ENCODE results near the gene OTUD4. TPM values are rescaled to one million over a fixed set of nuclear protein-coding genes. Genes with fewer than 3 reads are reported as not detected.
"Not testable (repeated sequence)": the region's sequence is repeated elsewhere in the genome, so short reads cannot be mapped to it uniquely, and the experiment has no call there.

OTUD4 gene
- total RNA-seq, 1 donor from 2014 or later: 38.9 TPM

DNA sequence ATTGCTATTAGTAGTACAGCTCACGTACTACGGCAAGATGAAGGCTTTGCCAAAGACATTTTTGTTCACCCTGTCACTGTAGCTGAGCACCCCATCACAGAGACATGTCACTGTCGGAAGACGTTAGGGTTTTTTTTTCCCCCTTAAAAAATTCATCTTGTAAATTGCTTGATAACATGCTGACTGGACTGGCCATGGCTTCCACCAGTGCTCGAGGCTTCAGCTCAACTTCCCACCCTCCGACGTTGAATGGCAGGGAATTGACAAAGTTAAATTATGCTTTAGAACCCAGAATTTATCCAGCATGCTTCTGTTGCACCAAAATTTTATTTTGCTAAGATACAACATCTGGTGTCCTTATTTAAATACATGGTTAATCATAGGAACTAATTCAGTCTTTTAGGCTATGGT, 707 bp upstream of the OTUD4 start:
- DNase-seq (ENCODE audit: extremely low read depth, low read depth, low spot score): no peak

DNA sequence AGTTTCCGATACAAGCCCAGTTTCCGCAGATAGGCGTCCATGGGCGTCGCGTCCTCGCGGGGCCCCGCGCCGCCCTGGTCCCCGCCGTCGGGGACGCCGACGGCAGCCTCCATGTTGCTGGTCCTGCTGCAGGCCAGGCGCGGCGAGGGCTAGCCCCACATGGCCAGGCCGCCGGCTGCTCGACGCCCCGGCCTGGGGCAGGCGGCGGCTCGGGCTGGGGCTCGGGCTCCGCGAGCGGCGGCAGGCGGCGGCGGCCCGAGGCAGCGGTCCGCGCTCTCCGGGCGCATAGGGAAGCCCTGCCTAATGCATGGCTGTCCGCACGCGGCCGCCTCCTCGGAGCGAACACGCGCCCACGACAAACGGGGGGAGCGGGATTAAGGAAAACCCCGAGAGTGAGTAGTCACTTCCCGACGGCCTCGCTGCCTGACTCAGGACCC, 510 bp downstream of the OTUD4 start:
- DNase-seq (ENCODE audit: extremely low read depth, low read depth, low spot score): not testable (repeated sequence)

DNA sequence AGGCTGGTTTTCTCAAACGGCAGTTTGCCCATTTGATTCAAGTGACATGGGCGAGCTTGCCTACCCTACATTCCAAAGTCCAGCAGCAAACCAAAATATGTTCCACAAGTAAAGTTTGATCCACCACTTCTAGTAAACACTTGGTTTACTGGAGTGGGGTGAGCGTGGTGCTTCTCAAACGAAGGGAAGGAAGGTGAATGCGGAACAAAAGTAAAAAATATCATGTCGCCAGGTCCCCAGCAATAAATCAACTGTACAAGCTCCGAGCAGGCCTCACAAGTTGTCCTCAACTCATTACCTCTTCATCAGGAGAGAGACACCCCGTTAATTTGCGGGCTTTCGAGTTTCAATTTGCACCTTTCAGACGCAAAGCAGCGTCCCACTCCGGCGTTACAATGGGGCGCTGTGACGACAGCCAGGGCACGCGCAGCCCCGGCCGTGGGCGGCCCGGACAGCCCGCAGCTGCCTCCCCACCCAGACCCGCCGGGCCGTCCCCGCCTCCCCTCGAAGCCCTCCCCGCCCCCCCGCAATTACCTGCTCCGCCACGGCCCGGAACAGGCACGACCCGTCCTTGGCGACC, 1.0 kb downstream of the OTUD4 start:
- DNase-seq (ENCODE audit: extremely low read depth, low read depth, low spot score): no peak

DNA sequence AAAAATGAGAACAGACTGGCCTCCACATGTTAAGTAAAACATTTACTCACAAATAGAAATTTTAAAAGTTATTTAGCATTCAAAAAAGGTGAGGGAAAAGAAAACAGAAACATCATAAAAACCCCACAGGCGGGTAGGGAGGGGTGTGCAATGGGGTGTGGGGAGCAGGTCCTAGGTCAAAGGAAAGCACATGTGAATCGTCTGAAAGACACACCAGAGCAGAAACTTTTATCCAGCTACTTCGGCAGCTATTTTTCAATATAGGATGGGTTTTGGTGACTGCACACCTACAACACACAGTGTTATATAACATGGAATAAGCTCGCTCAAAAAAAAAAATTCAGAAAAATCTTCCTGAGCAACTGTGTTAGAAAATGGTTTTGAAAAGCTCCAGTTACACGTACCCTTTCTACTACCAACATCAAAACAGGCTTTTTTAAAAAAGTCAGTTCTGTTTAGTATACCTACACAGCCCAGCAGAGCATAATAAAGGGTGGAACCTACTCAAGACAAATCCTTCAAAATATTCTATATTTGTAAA, 1.6 kb downstream of the OTUD4 start:
- DNase-seq (ENCODE audit: extremely low read depth, low read depth, low spot score): no peak

DNA sequence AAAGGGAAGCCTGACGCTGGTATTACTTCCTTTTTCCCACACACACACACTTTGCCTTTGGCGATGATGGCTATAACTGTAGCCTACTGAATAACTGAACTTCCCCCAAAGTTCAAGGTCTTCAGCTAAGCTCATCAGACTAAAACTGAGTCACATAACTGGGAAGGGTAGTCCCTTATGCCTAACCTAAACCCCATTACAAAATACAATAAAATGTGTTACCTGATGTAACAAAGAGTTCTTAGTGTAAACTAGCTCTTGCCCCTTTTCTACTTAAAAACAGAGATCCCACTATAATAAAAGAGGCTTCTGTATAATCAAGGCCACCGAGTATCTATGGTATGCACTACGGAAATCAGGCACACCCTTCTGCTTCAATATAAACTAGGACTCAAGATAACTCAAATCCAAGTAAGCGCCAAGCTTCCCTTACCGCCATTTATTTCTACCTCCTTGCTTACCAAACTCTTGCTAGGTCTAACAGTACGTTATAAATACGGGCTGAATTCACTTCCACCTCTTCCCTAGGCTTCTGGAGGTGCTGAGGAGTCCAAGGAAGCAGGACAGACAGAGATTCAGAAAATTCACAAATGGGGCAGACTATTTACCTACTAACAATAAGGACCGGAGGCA, 2.4 kb downstream of the OTUD4 start:
- DNase-seq (ENCODE audit: extremely low read depth, low read depth, low spot score): no peak

DNA sequence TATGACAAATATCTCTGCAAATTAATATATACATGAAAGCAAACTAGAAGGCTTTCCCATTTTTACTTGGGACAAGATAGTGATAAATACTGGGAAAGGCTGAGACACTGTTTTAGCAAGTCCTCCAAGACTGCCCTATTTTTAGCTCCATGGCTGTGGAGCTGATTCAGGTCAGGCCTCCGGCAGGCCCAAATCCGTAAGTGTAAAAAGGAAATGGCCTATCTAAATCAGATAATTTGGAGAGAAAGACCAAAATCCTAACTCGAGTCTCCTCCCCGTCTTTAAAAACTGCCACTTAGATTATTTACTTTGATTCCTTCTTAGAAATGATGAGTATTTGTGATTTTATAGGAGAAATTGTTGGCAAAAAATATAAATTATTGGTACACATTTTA, 2.9 kb downstream of the OTUD4 start:
- DNase-seq (ENCODE audit: extremely low read depth, low read depth, low spot score): no peak

DNA sequence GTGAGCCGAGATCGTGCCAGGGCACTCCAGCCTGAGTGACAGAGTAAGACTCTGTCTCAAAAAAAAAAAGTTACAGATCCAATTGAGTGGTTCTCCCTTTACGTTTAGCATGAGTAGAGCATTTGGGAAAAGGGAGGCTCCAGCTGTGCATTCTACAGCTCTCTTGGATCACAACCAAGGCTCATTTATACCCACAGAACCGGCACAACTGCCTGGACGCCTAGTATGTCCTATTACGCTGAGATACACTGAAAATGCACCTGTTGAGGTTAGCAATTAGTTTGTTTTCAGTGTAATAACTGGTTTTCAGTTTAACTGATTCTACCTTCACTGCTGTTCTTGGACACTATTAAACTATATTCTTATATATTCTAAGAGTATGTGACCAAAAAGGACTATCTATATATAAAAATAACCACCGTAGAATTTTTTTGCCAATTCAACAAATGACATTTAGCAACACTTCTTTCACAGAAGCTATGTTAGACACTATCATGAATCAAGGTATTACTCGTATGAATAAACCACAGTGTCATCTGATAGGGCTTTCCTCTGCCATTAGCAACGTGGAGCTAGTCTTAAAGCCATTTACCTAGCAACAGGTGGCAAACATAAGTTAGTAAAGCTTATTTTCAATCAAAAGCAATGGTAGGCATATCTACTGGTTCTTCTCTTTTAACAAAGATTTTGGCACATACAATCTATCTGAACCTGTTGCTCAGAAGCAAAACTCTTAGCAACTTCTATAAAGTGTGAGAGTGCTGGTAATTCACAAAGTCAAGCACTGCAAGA, 3.6 kb downstream of the OTUD4 start:
- no peak for DNase-seq (ENCODE audit: extremely low read depth, low read depth, low spot score)

DNA sequence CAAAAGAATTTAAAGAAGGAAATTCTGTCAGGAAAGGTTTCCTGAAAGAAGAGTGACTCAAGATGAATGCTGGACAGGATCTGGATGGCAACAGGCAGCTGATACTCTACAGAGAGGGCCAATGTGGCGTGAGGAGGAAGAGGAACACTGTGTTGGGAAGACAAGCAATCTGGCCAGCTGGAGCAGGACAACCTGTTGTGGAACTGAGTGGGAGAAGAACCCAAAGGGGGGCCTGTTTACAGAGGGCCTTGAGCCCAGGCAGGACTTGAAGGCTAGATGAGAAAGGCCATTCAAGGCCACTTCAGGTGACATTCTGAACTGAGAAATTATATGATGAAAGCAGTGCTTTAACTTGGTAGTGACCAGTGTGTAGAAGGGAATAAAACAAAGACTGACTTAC, 8.5 kb downstream of the OTUD4 start:
- DNase-seq (ENCODE audit: extremely low read depth, low read depth, low spot score): no peak

DNA sequence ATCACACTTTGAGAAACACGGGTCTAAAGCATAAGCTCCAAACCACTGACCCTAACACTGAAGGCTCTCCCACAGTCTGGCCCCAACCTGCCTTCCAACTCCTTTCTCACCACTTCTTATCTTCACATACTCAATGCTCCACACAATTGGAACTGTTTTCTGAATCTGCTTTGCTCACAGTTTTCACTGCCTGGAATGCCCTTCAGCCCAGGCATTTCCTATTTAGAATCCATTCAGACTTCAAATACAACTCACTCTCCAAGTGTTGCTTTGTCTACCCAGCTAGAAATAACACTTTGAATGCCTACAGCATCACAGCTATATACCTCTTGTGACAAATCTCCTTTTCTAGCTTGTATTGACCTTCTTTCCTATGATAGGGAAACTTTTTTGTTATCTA, 10.2 kb downstream of the OTUD4 start:
- DNase-seq (ENCODE audit: extremely low read depth, low read depth, low spot score): no peak

DNA sequence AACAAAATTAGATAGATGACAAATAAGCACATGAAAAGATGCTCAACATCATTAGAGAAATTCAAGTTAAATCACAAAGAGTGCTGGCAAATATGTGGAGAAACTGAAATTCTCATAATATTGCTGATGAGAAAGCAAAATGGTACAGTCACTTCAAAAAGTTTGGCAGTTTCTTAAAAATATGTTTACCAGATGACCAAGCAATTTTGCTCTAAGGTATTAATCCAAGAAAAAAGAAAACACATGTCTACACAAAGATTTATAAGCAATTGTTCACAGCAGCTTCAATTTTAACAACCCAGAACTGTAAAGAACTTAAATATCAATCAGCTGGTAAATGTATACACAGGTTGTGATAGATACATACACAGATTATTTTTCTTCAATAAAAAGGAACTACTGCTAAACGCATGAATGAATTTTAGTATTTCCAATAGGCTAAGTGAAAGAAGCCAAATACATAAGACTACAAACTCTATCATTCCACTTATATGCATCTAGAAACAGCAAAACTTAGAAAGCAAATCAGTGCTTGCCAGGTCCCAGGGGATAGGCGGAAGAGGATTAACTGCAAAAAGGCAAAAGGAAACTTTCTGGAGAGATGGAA, 11.7 kb downstream of the OTUD4 start:
- DNase-seq (ENCODE audit: extremely low read depth, low read depth, low spot score): no peak

DNA sequence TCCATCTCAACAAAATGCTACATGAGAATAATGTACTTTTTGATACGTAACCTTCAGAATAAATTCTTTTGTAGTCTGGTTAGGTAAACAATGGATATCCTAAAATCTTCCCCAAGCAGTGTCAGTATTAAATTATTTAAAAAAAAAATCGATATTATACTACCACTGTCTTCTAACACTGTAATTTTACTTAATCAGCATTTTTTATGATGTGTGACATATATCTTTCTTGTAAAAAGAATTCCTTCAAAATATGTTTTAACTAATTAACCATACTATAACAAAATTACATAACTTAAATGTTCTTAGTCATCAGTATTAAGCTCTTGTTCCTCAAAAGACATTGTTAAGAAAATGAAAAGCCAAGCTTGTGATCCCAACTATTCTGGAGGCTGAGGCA, 12.5 kb downstream of the OTUD4 start:
- DNase-seq (ENCODE audit: extremely low read depth, low read depth, low spot score): no peak

DNA sequence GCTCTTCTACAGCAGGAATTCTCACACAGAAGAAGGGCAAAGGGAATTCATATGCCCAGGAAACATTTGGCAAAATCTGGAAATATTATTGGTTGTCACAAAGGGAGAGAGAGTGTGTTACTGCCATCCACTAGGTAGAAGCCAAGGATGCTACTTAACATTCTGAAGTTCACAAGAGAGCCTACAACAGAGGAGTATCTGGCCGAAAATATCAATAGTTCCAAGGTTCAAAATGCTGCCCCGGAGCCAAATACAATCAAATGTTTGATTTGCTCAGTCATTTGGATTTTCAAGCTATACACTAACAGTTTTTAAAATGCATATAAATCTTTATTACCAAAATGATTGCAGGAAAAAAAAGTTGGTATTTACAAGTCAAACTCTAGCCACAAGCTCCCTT, 18.8 kb downstream of the OTUD4 start:
- no peak for DNase-seq (ENCODE audit: extremely low read depth, low read depth, low spot score)

DNA sequence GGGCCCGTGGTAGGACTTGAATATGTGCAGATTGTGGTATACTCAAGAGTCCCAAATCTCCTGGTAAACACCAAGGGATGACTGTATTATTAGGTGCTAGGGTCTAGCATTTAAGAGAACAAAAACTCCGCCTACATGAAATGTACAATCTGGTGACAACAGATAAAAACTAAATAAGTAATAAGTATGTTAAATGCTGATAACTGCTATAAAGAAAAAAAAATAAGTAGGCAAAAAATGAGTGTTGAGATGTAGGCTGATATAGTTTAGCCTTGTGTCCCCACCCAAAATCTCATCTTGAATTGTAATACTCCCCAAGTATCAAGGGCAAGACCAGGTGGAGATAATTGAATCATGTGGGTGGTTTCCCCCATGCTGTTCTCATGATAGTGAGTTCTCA, 23.4 kb downstream of the OTUD4 start:
- no peak for DNase-seq (ENCODE audit: extremely low read depth, low read depth, low spot score)

DNA sequence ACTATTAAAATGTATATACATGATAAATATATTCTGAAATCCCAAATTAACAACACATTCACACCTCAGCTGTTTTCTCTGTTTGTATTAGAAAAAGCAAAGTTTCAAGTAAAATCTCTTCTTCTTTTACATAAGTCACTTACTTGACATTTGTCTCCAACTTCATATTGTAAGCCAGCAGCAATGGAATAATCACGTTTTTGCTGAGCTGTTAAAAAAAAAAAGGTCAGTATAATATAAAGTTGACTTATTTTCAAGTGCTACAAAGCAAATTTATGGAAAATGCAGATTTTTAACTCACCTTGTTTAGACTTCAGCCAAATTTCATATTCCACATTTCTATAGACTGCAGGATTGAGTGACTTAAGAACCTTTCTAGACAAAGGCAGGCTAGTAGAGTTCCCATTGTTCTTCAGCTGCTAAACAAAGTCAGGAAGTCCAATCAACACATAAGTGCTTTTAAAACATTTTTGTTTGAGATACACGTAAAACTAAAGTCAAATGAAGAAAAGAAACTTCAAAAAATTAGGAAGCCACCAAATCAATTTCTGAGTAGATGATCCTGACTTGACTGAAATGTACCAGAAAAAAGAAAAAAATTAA, 25.0 kb downstream of the OTUD4 start:
- no peak for DNase-seq (ENCODE audit: extremely low read depth, low read depth, low spot score)

DNA sequence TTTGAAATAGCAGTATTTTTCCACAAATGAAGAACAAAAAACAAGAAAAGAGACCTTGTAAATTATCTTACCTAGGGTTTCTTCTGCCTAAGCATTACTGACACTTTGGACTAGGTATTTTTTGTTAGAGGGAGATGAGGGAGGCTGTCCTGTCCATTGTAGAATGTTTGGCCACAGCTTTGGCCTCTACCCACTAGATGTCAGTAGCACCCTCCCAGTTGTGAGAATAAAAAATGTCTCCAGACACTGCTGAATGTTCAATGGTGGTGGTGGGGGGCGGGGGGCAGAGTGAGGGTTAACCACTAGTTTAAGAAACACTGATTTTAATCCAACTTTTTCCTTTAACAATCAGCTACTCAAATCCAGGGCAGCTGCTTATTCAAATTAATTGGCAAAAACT, 25.8 kb downstream of the OTUD4 start:
- DNase-seq (ENCODE audit: extremely low read depth, low read depth, low spot score): no peak

DNA sequence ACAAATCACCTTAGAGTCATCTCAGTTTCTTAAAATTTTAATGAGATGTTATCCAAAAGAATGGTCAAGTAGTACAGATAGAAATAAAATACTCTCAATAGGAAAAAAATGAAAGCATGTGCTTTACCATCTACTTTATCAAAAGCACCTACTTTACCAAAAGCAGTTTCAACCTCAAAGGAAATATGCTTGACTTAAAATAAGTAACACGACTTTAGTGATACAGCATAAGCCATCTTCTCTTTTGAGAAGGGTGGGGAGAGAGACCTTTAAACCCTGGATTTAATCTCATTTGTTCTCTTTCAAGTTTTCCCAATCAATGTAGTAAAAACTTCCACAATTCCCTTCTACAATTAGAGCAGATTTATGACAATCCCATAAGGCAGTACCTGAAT, 26.5 kb downstream of the OTUD4 start:
- no peak for DNase-seq (ENCODE audit: extremely low read depth, low read depth, low spot score)

DNA sequence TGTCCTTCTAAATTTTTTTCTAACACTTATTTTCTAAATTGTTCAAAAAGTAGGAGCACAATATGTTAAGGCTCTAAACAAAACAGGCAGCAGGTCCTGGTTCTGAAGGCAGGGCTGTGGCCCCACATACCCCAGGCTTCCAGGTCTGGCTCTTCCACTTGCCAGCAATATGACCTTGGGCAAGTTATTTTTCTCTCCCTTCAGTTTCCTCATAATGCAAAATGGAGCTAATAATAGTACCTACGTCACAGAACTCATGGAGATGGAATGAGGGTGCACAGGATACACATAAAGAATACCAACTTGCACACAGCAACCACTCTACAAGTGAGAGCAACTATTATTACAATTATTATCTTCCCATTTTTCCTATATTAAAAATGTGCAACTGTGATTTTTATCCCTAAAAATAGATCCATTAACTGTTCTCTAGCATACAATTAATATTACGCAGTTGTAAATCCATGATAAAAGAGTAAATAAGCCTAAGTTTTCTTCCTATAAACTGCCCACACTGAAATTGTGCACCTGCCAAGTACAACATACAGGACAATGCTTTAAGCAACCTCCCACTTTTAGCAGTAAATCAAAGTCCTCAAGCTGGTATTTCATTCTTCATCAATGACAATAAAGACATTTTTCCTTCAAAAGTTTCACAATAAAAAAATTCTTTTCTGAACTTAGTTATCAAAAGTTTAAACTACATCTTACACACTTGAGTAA, 27.0 kb downstream of the OTUD4 start:
- DNase-seq (ENCODE audit: extremely low read depth, low read depth, low spot score): no peak

DNA sequence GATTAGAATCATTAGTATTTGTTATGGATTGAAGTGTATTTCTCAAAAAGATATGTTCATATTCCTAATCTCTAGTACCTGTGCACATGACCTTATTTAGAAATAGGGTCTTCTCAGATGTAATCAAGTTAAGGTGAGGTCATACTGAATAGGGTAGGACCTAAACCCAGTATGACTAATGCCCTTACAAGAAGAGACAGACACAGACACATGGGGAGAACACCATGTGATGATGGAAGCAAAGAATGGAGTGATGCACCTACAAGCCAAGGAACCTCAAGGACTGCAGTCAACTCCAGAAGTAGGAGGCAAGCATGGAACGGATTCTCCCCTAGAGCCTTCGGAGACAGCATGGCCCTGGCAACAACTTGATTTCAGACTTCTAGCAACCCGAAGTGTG, 31.4 kb downstream of the OTUD4 start:
- DNase-seq (ENCODE audit: extremely low read depth, low read depth, low spot score): no peak

DNA sequence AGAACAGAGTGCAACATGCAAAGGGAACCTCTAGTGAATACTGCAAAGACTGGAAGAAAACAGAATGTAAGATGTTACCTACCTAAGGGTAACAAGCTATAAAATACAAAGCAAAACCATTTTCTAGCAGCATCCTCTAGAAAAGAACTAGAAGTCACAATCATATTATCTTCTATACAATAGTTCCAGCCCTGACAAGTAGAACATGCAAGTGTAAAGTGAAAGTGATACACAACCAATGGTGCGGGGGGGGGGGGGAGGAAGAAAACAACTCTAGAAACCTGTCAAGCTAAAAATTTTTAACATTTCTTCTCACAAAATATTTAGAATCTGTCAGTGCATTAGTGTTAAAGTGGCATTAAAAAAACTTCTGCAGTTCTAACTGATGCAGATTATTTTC, 44.2 kb downstream of the OTUD4 start:
- DNase-seq (ENCODE audit: extremely low read depth, low read depth, low spot score): not testable (repeated sequence)

DNA sequence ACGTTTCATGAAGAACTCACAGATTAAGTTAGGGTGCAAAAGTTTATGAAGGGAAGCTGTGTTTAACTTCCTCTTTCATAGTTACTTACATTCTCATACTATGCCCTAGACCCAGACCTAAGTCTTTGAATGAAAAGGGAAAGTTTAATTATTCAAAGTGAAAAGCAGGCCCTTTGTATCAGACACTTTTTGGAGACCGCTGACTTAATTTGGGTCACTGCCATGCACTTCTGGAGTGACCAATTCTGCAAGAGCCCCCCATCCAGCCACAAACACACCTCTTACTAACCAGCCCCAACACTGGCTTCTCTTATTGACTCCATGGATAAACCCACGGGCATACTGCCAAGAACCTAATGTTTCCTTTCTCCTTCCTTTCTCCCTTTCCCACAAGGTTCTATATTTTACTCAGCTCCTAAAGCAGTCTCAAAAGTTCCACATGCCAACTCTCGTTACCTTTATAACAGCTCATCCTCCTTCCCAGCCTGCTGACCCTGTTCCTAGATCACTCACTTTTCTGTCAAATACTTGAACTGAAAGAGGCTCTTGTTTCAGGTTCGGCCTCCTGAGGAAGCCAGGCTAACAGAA, 47.8 kb downstream of the OTUD4 start:
- DNase-seq (ENCODE audit: extremely low read depth, low read depth, low spot score): no peak
